ENCODE results near the gene ZNF148.

Gene ZNF148

DNA sequence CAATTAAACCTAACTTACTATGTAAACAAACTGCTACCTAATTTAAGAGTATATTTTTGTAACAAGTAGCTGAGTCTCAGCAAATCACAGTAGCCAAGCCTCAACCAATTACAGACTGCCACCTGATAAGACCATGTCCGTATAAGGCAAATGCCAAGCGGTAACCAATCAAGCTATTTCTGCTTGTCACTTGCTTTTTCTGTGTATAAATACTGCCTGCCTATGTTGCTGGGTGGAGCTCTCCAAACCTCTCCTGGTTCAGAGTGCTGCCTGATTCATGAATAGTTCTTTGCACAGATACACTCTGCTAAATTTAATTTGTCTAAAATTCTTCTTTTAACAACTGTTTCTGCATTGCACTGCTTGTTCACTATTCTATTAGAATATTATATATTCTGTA is 42.6 kb downstream of the ZNF148 start:
- peak; percentile 28 for DNase-seq

DNA sequence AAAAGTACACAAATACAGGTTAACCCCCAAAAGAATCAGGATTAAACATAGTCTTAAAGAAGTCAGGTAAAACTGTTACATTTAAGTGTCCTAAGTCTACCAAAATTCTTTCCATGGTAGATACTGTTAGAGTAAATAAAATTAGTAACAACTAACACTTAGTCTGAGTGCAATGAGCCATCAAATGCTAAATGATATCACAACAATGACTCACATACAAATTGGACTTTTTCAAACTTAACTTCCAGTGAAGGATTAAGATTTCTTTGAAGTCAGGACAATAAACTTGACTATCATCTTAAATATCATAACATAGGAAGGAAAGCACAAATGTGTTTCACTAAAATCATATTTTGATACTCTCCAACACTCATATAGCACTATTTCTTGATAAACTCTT is 43.9 kb downstream of the ZNF148 start:
- DNase-seq, result no peak

DNA sequence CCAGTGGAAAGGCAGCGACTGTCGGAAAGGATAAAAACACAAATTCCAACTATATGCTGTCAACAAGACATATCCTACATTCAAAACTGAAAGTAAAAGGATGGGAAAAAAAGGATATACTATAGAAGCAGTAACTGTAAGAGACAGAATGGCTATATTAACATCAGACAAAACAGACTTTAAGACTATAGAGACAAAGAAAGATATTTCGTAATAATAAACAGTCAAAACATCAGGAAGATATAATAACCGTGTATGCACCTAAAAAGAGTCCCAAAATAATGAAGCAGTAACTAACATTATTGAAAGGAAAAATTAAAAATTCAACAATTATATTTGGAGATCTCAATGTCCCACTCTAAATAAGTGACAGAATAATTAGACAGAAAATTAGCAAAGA is 48.2 kb downstream of the ZNF148 start:
- no peak for DNase-seq

- DNase-seq, result no peak
These were observed 49.4 kb downstream of the ZNF148 start for GRCh38 chr3:125325746-125326145.

DNA sequence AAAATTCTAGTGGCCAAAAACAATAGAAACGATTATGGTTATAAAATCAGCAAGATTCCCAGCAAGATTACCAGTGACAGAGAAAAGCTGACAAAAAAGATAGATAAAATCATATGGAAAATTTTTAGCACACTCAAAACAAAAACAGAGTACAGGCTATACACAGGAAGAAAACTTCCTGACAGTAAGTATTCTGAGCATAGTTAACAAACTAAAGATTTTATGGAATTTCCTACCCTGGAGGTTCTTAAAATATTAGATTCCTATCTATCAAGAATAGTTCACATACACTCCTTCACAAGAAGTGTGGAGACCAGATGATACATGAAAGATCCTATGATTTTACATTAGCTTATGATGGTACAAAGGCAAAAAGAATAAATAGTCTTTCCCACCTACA is 50.8 kb downstream of the ZNF148 start:
- no peak for DNase-seq

- no peak for DNase-seq
These were observed 52.2 kb downstream of the ZNF148 start for GRCh38 chr3:125322917-125323316.

DNA sequence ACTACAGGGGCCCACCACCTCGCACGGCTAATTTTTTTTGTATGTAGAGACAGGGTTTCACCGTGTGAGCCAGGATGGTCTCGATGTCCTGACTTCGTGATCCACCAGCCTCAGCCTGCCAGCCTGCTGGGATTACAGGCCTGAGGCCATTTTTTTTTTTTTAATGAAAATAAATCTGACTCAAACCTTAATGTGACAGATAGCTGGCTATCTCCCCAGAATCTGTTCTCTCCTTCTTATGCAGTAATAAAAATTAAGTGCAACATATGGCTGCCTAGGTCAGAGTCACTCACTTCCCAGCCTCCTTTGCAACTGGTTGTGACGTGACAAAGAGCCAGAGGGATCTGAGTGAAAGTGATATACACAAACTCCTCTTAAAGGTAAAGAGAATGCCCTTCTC is 53.0 kb downstream of the ZNF148 start:
- DNase-seq, result no peak

- peak; percentile 21 for DNase-seq
These were observed 55.4 kb downstream of the ZNF148 start for GRCh38 chr3:125319765-125320164.

DNA sequence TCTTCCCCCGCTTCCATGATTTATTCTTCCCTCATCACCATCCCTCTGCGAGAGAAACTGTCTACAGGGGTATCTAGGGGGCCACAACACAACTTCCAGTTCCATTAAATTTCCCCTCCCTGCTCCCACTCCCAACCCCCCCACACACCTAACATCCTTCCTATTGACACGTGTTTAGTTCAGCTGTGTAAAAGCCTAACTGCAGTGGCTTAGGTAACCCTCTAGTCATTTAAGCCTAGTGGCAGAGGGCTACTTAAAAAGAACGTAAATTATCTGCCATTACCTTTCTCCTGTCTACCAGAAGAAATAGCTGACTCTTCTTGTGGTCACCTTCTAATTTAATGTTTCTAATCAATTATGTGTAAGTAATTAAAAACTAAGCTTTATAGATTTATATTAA is 56.3 kb downstream of the ZNF148 start:
- no peak for DNase-seq

- DNase-seq, result no peak
These were observed 56.8 kb downstream of the ZNF148 start for GRCh38 chr3:125318167-125318865.

DNA sequence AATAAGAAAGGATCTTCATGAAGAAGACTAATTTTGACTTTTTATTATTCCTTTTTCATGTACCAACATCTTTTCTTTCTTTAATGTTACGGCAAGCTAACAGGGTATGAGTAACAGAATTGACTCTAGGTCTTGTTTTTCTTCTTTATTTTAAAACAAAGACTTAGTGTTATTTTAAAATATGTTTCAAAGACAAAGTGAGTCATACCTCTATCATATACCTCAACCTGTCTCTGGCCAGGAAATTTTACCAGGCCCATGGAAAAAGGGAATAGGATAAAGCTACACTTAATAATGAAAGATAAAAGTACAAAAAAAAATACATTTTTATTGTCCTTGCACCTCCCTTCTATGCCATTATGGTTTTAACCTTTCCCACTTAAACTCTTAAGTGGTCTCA is 57.4 kb downstream of the ZNF148 start:
- no peak for DNase-seq

- no peak for DNase-seq
These were observed 58.2 kb downstream of the ZNF148 start for GRCh38 chr3:125316949-125317348.

DNA sequence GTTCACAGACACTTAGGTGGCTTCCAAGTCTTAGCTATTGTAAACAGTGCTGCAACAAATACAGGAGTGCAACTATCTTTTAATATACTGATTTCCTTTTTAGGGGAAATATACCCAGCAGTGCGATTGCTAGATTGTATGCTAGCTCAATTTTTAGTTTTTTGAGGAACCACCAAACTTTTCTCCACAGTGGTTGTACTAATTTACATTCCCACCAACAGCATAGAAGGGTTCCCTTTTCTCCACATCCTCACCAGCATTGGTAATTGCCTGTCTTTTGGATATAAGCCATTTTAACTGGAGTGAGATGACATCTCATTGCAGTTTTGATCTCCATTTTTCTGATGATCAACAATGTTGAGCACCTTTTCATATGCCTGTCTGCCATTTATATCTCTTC is 58.9 kb downstream of the ZNF148 start:
- no peak for DNase-seq

GRCh38 chr3:125313060-125313635 is 62.0 kb downstream of the ZNF148 start:
- DNase-seq, result no peak

DNA sequence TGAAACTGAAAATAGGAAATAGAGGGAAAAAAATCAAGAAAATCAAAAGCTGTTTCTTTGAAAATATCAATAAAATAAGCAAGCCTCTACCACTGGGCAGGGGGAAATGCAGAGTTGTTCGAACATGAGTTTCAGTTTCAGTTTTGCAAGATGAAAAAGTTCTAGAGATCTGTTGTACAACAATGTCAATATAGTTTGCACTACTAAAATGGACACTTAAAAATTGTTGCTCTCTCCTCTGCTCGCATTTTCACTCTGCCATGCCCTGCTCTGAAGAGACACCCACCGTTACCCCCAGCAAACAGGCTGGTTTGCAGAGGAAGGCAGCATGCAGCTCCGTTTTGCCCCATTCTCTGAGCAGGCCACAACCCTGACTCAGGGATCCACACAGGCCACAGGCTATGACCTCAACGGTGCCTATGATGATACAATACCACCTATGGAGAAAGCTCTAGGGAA is 64.5 kb downstream of the ZNF148 start:
- peak; percentile 48 for DNase-seq

- DNase-seq, result no peak
These were observed 65.6 kb downstream of the ZNF148 start for GRCh38 chr3:125309476-125309875.

GRCh38 chr3:125306620-125307019 is 68.5 kb downstream of the ZNF148 start:
- DNase-seq, result no peak

DNA sequence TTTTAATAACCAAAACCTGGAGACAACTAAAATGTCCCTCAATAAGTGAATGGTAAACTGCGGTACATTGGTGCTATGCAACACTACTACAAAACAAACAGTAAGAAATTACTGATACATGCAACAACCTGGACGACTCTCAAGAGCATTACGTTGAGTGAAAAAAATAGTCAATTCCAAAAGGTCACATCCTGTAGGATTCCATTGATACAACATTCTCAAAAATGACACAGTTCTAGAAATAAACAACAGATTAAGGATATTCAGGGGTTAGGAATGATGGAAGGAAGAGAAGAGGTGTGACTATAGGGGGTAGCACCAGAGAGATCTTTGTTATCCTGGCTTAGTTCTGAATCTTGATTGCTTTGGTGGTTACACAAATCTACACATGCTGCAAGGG is 72.2 kb downstream of the ZNF148 start:
- no peak for DNase-seq

DNA sequence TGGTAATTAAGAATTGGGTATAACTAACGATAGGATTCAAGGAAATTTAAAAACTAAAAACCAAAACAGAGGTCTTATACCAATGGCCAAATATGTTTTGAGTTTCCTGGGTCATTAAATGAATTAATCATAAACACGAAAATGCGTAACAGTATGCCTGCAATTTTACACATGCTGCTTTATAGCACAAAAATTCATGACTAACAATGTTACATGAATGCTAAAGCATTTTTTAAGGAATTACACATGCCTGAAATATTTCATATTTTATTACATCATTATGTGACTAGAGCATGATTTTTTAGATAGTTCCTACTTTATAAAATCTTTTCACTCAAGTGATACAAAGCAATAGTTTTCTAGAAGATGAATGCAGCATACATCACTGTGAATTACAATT is 74.7 kb downstream of the ZNF148 start:
- DNase-seq, result no peak

DNA sequence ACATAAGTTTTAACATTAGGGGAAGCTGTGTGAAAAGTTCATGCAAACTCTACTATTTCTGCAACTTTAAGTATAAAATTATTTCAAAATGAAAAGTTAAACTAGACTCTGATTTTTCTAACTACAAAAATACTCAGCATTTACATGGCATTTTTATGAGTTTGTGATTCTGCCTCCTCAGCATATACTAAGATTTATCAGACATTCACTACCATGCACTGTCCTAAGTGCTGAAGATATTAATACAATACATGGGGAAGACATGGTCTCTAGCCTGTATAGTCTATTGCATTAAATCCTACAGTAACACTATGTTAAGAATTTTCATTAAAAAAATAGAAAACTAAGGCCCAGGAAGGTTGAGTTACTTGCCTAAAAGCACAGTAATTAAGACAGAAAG is 80.7 kb downstream of the ZNF148 start:
- no peak for DNase-seq

GRCh38 chr3:125292015-125292414 is 83.1 kb downstream of the ZNF148 start:
- no peak for DNase-seq

GRCh38 chr3:125289429-125289981 is 85.6 kb downstream of the ZNF148 start:
- no peak for DNase-seq

- DNase-seq, result no peak
These were observed 87.9 kb downstream of the ZNF148 start for GRCh38 chr3:125287248-125287647.

- DNase-seq, result no peak
These were observed 93.7 kb downstream of the ZNF148 start for GRCh38 chr3:125281381-125281780.
